Measurements from ENCODE around the gene SCO1.

- TF ChIP-seq POLR2A (IDR thresholded peaks at IDR 0.05; ENCODE audit: low read depth, low read length) (no peak), POLR2AphosphoS5 (IDR thresholded peaks at IDR 0.05; ENCODE audit: low read depth, low read length) (no peak), TAF1 (IDR thresholded peaks at IDR 0.05; ENCODE audit: low read depth, low read length) (no peak), SPI1 (IDR thresholded peaks at IDR 0.05; ENCODE audit: low read depth, low read length) (peak; percentile 60)
Measured at GRCh38 chr17:10702574-10702973, 5.2 kb upstream of the SCO1 start.
